HG03175 (cell line): ENCODE data around the gene SLC37A4.
"Not testable (repeated sequence)": the region's sequence is repeated elsewhere in the genome, so short reads cannot be mapped to it uniquely, and the experiment has no call there.

ENCODE experiments used
- ATAC-seq: cut with Tn5 transposase; IDR thresholded peaks from one replicate; pipeline ENCODE4 v1.9.1; 2021; ENCODE audit warnings: mild to moderate bottlenecking, moderate library complexity; ENCODE audit not compliant: unreplicated experiment

SLC37A4 gene

DNA sequence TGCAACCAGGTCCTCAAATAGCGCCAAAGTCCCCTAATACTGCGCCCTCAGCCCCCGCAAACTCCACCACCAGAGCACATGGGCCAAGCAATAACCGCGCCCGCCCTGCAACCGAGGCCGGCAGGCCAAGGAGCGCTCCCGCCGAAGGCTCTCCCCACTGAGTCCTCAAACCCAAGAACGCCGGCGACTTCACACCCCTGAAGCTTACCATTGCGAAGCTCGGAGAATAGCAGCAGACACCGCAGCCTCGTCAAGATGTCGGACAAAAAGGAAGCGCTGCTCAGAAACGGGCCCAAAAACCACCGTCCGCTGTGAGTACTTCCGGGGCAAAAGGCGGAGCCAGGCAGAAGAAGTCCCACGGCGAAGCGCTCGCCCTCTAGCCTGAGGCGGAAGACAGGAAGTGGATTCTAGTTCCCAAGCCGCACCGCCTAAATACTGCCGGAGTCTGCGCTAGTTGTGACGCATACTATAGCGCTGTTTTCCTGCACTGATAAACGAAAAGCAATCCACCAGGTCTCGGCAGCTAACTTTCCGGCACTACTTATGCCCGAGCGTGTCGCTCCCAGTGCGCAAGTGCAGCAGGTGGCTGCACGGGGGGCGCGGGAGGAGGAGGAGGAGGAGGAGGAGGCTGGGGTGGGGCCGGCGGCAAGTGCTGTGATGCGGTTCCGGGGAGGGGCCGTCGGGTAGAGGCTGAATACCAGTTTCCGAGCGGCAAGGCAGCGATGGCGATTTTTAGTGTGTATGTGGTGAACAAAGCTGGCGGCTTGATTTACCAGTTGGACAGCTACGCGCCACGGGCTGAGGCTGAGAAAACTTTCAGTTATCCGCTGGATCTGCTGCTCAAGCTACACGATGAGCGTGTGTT lies 12.4 kb downstream of the SLC37A4 start, which contains the start of the genes RPS25 and TRAPPC4:
Gene RPS25, minus strand, starts transcription at position 270 of the 865 bp plus-strand sequence. Its CDS starts 59 bp downstream, at position 211.
Gene TRAPPC4, plus strand, starts transcription at position 693 of the 865 bp plus-strand sequence. Its CDS starts 30 bp downstream, at position 723.
- ATAC-seq, result peak; percentile 92

- ATAC-seq, result not testable (repeated sequence)
Observed at GRCh38 chr11:119017377-119017776, 13.3 kb downstream of the SLC37A4 start.

- no peak for ATAC-seq
Observed at GRCh38 chr11:119016216-119017009, 14.3 kb downstream of the SLC37A4 start.

- ATAC-seq, result no peak
Observed at GRCh38 chr11:119015054-119015611, 15.5 kb downstream of the SLC37A4 start.

- no peak for ATAC-seq
Observed at GRCh38 chr11:119014209-119014924, 16.3 kb downstream of the SLC37A4 start.

DNA sequence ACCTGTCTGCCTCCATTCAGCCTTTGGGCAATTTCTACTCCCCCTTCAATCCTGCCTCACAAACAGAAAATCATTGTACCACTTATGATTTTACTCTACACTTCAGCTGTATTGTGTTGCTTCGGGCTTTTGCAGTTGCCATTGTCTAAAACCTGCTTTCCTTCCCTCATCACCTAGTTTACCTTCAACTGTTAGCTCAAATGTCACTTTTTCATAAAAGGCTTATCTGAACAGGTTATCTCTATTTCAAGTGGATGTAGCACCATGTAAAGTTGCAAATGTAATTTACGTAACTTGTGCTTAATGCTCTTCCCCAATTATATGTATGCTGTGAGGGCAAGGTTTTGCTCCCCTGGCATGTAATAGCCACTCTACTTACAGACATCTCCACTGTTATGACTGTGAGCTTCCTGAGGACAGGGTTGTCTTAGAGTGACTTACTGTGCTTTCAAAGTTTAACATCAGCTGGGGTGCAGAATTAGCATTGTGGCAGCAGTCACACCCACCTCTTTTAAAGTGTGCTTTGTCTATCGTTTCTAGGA lies 18.0 kb downstream of the SLC37A4 start:
- ATAC-seq, result no peak

GRCh38 chr11:119011476-119012053 lies 19.1 kb downstream of the SLC37A4 start:
- no peak for ATAC-seq

- no peak for ATAC-seq
Observed at GRCh38 chr11:119006656-119007055, 24.0 kb downstream of the SLC37A4 start.

- ATAC-seq, result no peak
Observed at GRCh38 chr11:119000906-119001305, 29.8 kb downstream of the SLC37A4 start.

GRCh38 chr11:118998822-118999221 lies 31.9 kb downstream of the SLC37A4 start:
- no peak for ATAC-seq

DNA sequence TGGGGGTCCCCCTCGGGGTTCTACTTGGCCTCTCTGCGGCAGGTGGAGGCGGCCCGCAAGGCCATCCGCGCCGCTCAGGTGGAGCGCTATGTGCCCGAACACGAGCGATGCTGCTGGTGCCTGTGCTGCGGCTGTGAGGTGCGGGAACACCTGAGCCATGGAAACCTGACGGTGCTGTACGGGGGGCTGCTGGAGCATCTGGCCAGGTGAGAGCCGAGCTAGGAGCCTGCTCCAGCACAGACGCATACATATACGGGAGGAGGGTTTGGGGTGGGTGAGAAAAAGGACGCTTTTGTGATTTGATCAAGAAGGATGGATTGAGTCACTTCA lies 32.3 kb downstream of the SLC37A4 start:
- ATAC-seq, result peak; percentile 9

GRCh38 chr11:118997627-118998387 lies 32.9 kb downstream of the SLC37A4 start, which contains the start of gene CENATAC:
Gene CENATAC (plus strand): TSS chr11:118998138. CDS start chr11:118998198, 60 bp downstream.
- ATAC-seq, result peak; percentile 93

DNA sequence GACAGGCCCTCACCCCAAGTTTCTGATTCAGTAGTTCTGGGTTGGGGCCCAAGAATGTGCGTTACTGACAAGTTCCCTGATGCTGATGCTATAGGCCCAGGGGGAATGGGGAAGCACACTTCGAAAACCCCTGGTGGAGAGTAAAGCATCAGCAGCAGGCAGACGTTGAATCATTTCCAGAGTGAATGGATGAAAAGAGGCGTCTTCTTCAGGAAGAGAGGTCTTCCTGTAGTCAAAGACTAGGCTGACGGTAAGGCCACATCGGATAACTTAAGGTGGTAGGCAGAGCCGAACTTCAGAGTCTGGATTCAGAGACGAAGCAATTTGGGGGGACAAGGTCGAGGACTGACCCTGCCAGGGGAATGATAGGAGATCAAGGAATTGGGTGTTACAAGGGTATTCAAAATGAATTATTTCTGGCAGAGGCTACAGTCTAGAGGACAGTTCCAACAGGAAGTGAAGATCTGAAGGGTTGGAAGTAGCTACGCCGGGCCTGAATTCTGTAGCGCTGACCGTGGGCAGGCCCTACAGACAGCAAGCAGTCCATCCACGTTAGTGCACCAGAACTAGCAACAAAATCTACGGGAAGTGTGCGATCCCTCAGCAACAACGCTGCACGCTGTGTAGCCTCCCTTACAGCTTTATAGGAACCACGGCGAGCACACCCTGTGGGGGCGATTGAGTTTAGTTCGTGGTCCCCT lies 33.6 kb downstream of the SLC37A4 start:
- peak; percentile 26 for ATAC-seq

- not testable (repeated sequence) for ATAC-seq
Observed at GRCh38 chr11:118991486-118992038, 39.1 kb downstream of the SLC37A4 start.

- no peak for ATAC-seq
Observed at GRCh38 chr11:118988280-118988679, 42.4 kb downstream of the SLC37A4 start.

DNA sequence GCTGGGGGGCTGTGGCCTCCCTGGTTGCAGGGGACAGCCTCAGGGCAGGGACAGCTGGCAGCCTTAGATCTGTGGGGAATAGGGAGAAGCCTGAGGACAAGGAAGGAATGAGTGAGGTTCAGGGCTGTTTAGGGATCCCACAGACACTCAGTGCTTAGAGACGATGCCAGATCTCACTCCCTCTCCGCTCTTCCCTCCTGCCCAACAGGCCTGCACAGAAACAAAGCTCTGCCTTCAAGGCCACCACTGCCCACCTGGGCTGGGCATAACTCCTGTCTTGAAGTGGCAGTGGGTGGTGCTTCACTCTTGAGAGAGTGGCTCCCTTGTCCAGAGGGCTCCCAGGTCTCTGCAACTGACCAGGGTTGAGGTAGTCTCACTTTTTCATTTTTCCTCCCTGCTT lies 45.9 kb downstream of the SLC37A4 start:
- no peak for ATAC-seq

- not testable (repeated sequence) for ATAC-seq
Observed at GRCh38 chr11:118984337-118984736, 46.3 kb downstream of the SLC37A4 start.

GRCh38 chr11:118980191-118980881 lies 50.3 kb downstream of the SLC37A4 start:
- no peak for ATAC-seq
